CD4-positive, alpha-beta memory T cell (primary cell): ENCODE data around the gene BCAR3. TPM values are rescaled to one million over a fixed set of nuclear protein-coding genes. Genes with fewer than 3 reads are reported as not detected.
"Not testable (repeated sequence)": the region's sequence is repeated elsewhere in the genome, so short reads cannot be mapped to it uniquely, and the experiment has no call there.

Source experiments
- CTCF ChIA-PET: fragments of 350-600 bp; sonication (Branson Sonifier 250); formaldehyde crosslinking; loops from one replicate; lab custom pipeline; 2021; ENCODE audit warnings: inconsistent platforms; ENCODE audit not compliant: partially characterized antibody; lab: Charles Lee
- POLR2A ChIA-PET: fragments of 350-600 bp; sonication (Branson Sonifier 250); formaldehyde crosslinking; loops from one replicate; lab custom pipeline; 2021; ENCODE audit not compliant: partially characterized antibody; lab: Charles Lee
- DNase-seq, 5 donors: peaks; one replicate each; pipeline versions ENCODE4 v3.0.0 to v3.0.0-alpha.2; 2020 to 2022; ENCODE audit warnings: mixed read lengths in 1 of 5
- H3K27ac ChIP-seq: one replicate; pipeline ENCODE4 v1.7.0; 2013; ENCODE audit warnings: low read depth, low read length
- H3K27me3 ChIP-seq: 2 replicates; pipeline ENCODE4 v1.7.0; 2013; ENCODE audit warnings: mild to moderate bottlenecking, low read length, moderate library complexity; ENCODE audit not compliant: insufficient read depth
- H3K36me3 ChIP-seq: 2 replicates; pipeline ENCODE4 v1.7.0; 2013; ENCODE audit warnings: mild to moderate bottlenecking, low read length, moderate library complexity; ENCODE audit not compliant: insufficient read depth
- H3K4me1 ChIP-seq: 2 replicates; pipeline ENCODE4 v1.7.0; 2013; ENCODE audit warnings: mild to moderate bottlenecking, low read length, moderate library complexity; ENCODE audit not compliant: insufficient read depth
- H3K4me3 ChIP-seq, 2 donors: one replicate each; pipeline ENCODE4 v1.7.0; 2013; ENCODE audit warnings: low read length in 2 of 2, mild to moderate bottlenecking in 1 of 2
- H3K9me3 ChIP-seq, 2 donors: one replicate each; pipeline ENCODE4 v1.7.0; 2013; ENCODE audit warnings: low read length in 2 of 2, control low read depth in 1 of 2; ENCODE audit not compliant: control insufficient read depth in 1 of 2
- H3K27ac Mint-ChIP-seq, 7 donors: one replicate each; pipeline ENCODE4 v1.8.0; 2020 to 2021; ENCODE audit warnings: mixed read lengths in 7 of 7, mild to moderate bottlenecking in 6 of 7, inconsistent platforms in 3 of 7, moderate library complexity in 3 of 7
- H3K27me3 Mint-ChIP-seq, 2 donors: one replicate each; pipeline ENCODE4 v1.8.0; 2020 to 2021; ENCODE audit warnings: mixed read lengths in 2 of 2
- H3K36me3 Mint-ChIP-seq, 2 donors: one replicate each; pipeline ENCODE4 v1.8.0; 2020 to 2021; ENCODE audit warnings: mixed read lengths in 2 of 2, inconsistent platforms in 1 of 2, mild to moderate bottlenecking in 1 of 2
- H3K4me1 Mint-ChIP-seq, 4 donors: one replicate each; pipeline ENCODE4 v1.8.0; 2020 to 2021; ENCODE audit warnings: mixed read lengths in 4 of 4, mild to moderate bottlenecking in 1 of 4
- H3K4me3 Mint-ChIP-seq, 8 donors: one replicate each; pipeline ENCODE4 v1.8.0; 2020 to 2021; ENCODE audit warnings: mixed read lengths in 8 of 8, mild to moderate bottlenecking in 7 of 8, moderate library complexity in 6 of 8, inconsistent platforms in 3 of 8
- H3K9me3 Mint-ChIP-seq, 8 donors: one replicate each; pipeline ENCODE4 v1.8.0; 2020 to 2021; ENCODE audit warnings: mixed read lengths in 8 of 8, mild to moderate bottlenecking in 5 of 8, inconsistent platforms in 3 of 8, moderate library complexity in 1 of 8
- intact Hi-C: fragments of 100-400 bp; cut with micrococcal nuclease; formaldehyde crosslinking; loops from one replicate; pipeline ENCODE4 v1.15.1; 2023
- polyA plus RNA-seq, 2 donors: library from polyadenylated mRNA; unstranded; fragments of 300-500 nt; fragmentation: Illumina TruSeq; gene quantifications; one replicate each; pipeline ENCODE4 v1.2.3, GENCODE V29; 2021
- total RNA-seq, 2 experiments: library from RNA; stranded (reverse); gene quantifications; one replicate each; pipeline ENCODE4 v1.2.3, GENCODE V29; 2021

BCAR3 gene
- total and polyA plus RNA-seq, 4 experiments from 2014 or later: 0.39 to 1.2 (median 0.76) TPM

GRCh38 chr1:93699503-93700168 is 18.0 kb upstream of the BCAR3 start:
- H3K9me3 Mint-ChIP-seq: no peaks in the 10 kb centered on the region
- no peaks in the 10 kb centered on the region for H3K27me3 Mint-ChIP-seq
- H3K9me3 ChIP-seq: no peaks in the 10 kb centered on the region
- H3K4me1 ChIP-seq: no peaks in the 10 kb centered on the region
- CTCF ChIA-PET: no interaction called here
- intact Hi-C loops: no loop called here
- DNase-seq: no peak
- no peak overlapping the region for H3K27ac ChIP-seq
- H3K4me3 Mint-ChIP-seq: no peak overlapping the region
- H3K36me3 Mint-ChIP-seq: no peaks in the 10 kb centered on the region
- H3K4me3 ChIP-seq: no peak overlapping the region
- H3K27me3 ChIP-seq: no peaks in the 10 kb centered on the region
- no peaks in the 10 kb centered on the region for H3K36me3 ChIP-seq
- no peak overlapping the region for H3K27ac Mint-ChIP-seq
- POLR2A ChIA-PET: no interaction called here
- H3K4me1 Mint-ChIP-seq: no peaks in the 10 kb centered on the region

GRCh38 chr1:93699049-93699384 is 17.4 kb upstream of the BCAR3 start:
- H3K9me3 ChIP-seq: no peaks in the 10 kb centered on the region
- H3K36me3 ChIP-seq: no peaks in the 10 kb centered on the region
- H3K4me3 Mint-ChIP-seq: no peak overlapping the region
- intact Hi-C loops: no loop called here
- no peak overlapping the region for H3K27ac ChIP-seq
- no peaks in the 10 kb centered on the region for H3K27me3 Mint-ChIP-seq
- H3K9me3 Mint-ChIP-seq: no peaks in the 10 kb centered on the region
- no peaks in the 10 kb centered on the region for H3K4me1 ChIP-seq
- H3K4me3 ChIP-seq: no peak overlapping the region
- no peak for DNase-seq
- no peaks in the 10 kb centered on the region for H3K36me3 Mint-ChIP-seq
- H3K27me3 ChIP-seq: no peaks in the 10 kb centered on the region
- ChIA-PET POLR2A (no interaction called here), CTCF (no interaction called here)
- no peak overlapping the region for H3K27ac Mint-ChIP-seq
- no peaks in the 10 kb centered on the region for H3K4me1 Mint-ChIP-seq

- no peaks in the 10 kb centered on the region for H3K36me3 Mint-ChIP-seq
- intact Hi-C loops: no loop called here
- no peak overlapping the region for H3K27ac Mint-ChIP-seq
- H3K9me3 ChIP-seq: no peaks in the 10 kb centered on the region
- no peak overlapping the region for H3K4me3 Mint-ChIP-seq
- no peaks in the 10 kb centered on the region for H3K27me3 ChIP-seq
- no peaks in the 10 kb centered on the region for H3K9me3 Mint-ChIP-seq
- H3K4me3 ChIP-seq: no peak overlapping the region
- H3K36me3 ChIP-seq: no peaks in the 10 kb centered on the region
- no peaks in the 10 kb centered on the region for H3K27me3 Mint-ChIP-seq
- ChIA-PET CTCF (no interaction called here), POLR2A (no interaction called here)
- H3K27ac ChIP-seq: no peak overlapping the region
- peaks cover 2 to 5% (median 2%) of the 10 kb centered on the region in 4 donors for H3K4me1 Mint-ChIP-seq
- peaks cover 5% of the 10 kb centered on the region for H3K4me1 ChIP-seq
- DNase-seq: no peak
Observed at GRCh38 chr1:93698329-93699048, 16.9 kb upstream of the BCAR3 start.

- H3K27ac ChIP-seq, H3K27me3 Mint-ChIP-seq, H3K4me1 ChIP-seq, CTCF ChIA-PET, H3K9me3 ChIP-seq, H3K4me1 Mint-ChIP-seq, H3K36me3 Mint-ChIP-seq, DNase-seq, H3K27ac Mint-ChIP-seq, intact Hi-C loops, H3K9me3 Mint-ChIP-seq, H3K36me3 ChIP-seq, H3K27me3 ChIP-seq, H3K4me3 Mint-ChIP-seq, POLR2A ChIA-PET, H3K4me3 ChIP-seq: not testable (repeated sequence)
Observed at GRCh38 chr1:93697566-93697965, 15.9 kb upstream of the BCAR3 start.

GRCh38 chr1:93695411-93696005 is 13.9 kb upstream of the BCAR3 start:
- intact Hi-C loops: no loop called here
- CTCF ChIA-PET: interaction anchor here (1.2 kb wide), 1 partner anchor 17 kb away, joined by 3 read pairs; no protein-coding TSS in a partner anchor
- peaks cover 2 to 10% (median 5%) of the 10 kb centered on the region in 4 donors for H3K4me1 Mint-ChIP-seq
- Histone ChIP-seq H3K4me1 (peaks cover 6% of the 10 kb centered on the region), H3K9me3 (no peaks in the 10 kb centered on the region), H3K36me3 (no peaks in the 10 kb centered on the region), H3K4me3 (no peak overlapping the region), H3K27ac (no peak overlapping the region), H3K27me3 (no peaks in the 10 kb centered on the region)
- H3K9me3 Mint-ChIP-seq: no peaks in the 10 kb centered on the region
- no peak for DNase-seq
- H3K36me3 Mint-ChIP-seq: no peaks in the 10 kb centered on the region
- POLR2A ChIA-PET: no interaction called here
- H3K27ac Mint-ChIP-seq: no peak overlapping the region
- H3K4me3 Mint-ChIP-seq: no peak overlapping the region
- no peaks in the 10 kb centered on the region for H3K27me3 Mint-ChIP-seq

GRCh38 chr1:93694819-93695218 is 13.2 kb upstream of the BCAR3 start:
- no peak for DNase-seq
- Mint-ChIP-seq H3K36me3 (no peaks in the 10 kb centered on the region), H3K4me1 (peaks cover 2 to 10% (median 5%) of the 10 kb centered on the region in 4 donors), H3K9me3 (no peaks in the 10 kb centered on the region), H3K4me3 (no peak overlapping the region), H3K27me3 (no peaks in the 10 kb centered on the region), H3K27ac (no peak overlapping the region)
- H3K27ac ChIP-seq: no peak overlapping the region
- no peaks in the 10 kb centered on the region for H3K27me3 ChIP-seq
- H3K9me3 ChIP-seq: no peaks in the 10 kb centered on the region
- H3K4me3 ChIP-seq: no peak overlapping the region
- peaks cover 6% of the 10 kb centered on the region for H3K4me1 ChIP-seq
- POLR2A ChIA-PET: no interaction called here
- no peaks in the 10 kb centered on the region for H3K36me3 ChIP-seq
- CTCF ChIA-PET: no interaction called here
- intact Hi-C loops: no loop called here

GRCh38 chr1:93694039-93694438 is 12.4 kb upstream of the BCAR3 start:
- peaks cover 6% of the 10 kb centered on the region for H3K4me1 ChIP-seq
- Mint-ChIP-seq H3K4me1 (peaks cover 2 to 10% (median 5%) of the 10 kb centered on the region in 4 donors), H3K4me3 (no peak overlapping the region), H3K9me3 (no peaks in the 10 kb centered on the region), H3K27ac (no peak overlapping the region), H3K27me3 (peaks cover 0 to 3% of the 10 kb centered on the region in 2 donors), H3K36me3 (no peaks in the 10 kb centered on the region)
- H3K4me3 ChIP-seq: no peak overlapping the region
- no peaks in the 10 kb centered on the region for H3K9me3 ChIP-seq
- no peaks in the 10 kb centered on the region for H3K27me3 ChIP-seq
- DNase-seq: no peak
- intact Hi-C loops: no loop called here
- ChIA-PET POLR2A (no interaction called here), CTCF (no interaction called here)
- no peak overlapping the region for H3K27ac ChIP-seq
- H3K36me3 ChIP-seq: no peaks in the 10 kb centered on the region
